HL-60/S4 treated with retinoic acid at 250 ng/mL for 4 days and 3 days (cell line): ENCODE data around the gene CNKSR1.

ENCODE experiments used
- in situ Hi-C: fragments of 300-500 bp; cut with MboI; formaldehyde crosslinking; loops from 2 replicates; pipeline ENCODE4 v1.7.0; 2022; ENCODE audit warnings: low sequenced_read_pairs

The CNKSR1 gene

DNA sequence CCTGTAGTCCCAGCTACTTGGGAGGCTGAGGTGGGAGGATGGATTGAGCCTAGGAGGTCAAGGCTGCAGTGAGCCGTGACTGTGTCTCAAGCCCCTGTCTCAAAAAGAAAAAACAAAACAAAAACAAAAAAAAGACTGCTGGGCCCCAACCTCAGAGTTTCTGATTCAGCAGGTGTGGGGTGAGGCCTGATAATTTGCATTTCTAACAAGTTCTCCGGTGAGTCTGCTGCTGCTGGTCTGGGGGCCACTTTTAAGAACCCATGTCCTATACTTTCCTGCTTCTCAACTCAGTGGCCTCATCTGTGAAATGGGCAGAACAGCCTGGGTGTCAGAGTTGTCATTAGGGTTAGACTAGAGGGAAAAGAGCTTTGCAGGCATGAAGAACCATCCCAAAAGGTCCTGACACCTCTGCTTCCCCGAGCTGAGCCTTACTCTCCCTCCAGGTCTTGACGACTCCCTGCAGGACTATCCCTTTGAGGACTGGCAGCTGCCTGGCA lies 2.8 kb downstream of the CNKSR1 start:
- in situ Hi-C loops: no loop called here

DNA sequence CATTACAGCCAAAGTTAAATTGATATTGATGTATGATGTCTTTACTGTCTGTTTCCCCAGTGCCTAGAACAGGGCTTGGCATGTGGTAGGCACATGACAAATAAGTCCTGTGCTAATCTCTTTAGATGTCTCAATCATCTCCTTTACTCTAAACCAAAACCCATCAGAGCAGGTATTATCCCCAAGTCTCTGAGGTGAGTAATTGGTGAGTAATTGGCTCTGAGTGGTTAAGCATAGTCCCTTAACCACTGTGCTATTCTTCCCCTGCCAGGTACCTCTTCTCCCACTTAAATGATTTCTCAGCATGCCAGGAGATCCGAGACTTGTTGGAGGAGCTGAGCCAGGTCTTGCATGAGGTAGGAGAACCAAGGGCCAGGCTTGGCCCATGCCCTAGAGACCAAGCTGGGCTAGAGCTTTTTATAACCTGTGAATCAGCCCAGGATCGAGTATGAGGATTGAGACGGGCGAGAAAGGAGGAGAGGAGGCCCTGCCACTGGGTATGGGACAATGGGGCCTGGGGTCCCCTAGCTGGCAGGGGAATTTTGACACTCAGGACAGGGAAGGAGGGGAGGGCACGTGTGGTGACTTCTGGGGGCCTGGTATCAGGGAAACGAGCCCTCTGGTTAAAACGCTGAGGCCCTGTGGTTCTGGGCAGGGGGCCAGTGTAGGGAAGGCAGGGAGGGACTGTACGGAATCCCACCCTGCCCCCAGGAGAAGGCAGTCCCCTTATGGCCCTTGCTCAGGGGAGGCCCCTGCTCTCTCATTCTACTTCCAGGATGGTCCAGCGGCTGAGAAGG lies 4.5 kb downstream of the CNKSR1 start:
- in situ Hi-C loops: no loop called here

- in situ Hi-C loops: no loop called here
Measured at GRCh38 chr1:26182383-26182696, 5.0 kb downstream of the CNKSR1 start.

DNA sequence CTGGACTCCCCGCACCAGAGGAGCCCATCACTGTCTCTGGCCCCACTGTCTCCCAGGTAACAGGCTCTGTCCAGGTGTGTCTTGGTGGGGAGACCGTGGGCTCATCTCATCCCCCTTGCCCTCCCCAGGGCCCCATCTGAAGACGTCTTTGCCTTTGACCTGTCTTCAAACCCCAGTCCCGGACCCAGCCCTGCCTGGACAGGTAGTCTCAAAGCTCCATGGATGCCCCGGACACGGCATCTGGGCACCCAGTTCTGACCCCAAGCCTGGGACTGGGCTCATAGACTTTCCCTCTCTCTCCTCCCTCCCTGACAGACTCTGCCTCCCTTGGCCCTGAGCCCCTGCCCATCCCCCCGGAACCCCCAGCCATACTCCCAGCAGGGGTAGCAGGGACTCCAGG lies 6.8 kb downstream of the CNKSR1 start:
- in situ Hi-C loops: no loop called here

DNA sequence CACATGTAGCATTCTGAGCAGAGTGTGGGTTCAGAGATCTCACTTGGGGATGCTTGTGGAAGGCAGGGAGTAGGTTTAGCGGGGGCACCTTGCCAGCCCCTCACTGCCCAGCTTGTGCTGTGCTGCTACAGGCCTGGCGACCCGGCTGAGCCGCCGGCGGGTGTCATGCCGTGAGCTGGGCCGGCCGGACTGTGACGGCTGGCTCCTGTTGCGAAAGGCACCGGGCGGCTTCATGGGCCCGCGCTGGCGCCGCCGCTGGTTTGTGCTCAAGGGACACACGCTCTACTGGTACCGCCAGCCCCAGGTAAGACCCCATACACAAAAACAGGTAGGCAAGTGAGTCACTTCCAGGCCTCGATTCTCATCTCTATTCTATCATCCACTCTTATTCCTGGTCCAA lies 7.6 kb downstream of the CNKSR1 start:
- in situ Hi-C loops: no loop called here

GRCh38 chr1:26187882-26188281 lies 10.6 kb downstream of the CNKSR1 start:
- in situ Hi-C loops: no loop called here

- in situ Hi-C loops: no loop called here
Measured at GRCh38 chr1:26188477-26188876, 11.2 kb downstream of the CNKSR1 start.

DNA sequence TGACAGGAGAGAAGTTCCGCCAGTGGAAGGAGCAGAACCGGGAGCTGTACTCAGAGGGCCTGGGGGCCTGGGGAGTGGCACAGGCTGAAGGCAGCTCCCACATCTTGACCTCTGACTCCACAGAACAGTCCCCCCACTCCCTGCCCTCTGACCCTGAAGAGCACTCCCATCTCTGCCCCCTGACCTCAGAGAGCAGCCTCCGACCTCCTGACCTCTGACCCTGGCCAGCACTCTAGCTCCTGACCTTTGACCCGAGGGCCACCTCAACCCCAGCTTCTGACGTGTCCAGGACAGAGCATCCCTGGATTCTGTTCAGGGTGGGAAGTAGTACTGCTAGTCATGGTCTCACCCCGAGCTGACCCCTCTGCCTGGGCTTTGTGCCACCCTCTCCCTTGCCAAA lies 12.0 kb downstream of the CNKSR1 start:
- in situ Hi-C loops: no loop called here

GRCh38 chr1:26189751-26190275 lies 12.5 kb downstream of the CNKSR1 start:
- in situ Hi-C loops: no loop called here

- in situ Hi-C loops: no loop called here
Measured at GRCh38 chr1:26190373-26190987, 13.2 kb downstream of the CNKSR1 start, which contains the start of gene CATSPER4. TSS of gene CATSPER4 (plus strand) at chr1:26190602. CDS start at chr1:26190628, 26 bp downstream.

GRCh38 chr1:26191739-26192138 lies 14.4 kb downstream of the CNKSR1 start:
- in situ Hi-C loops: no loop called here

DNA sequence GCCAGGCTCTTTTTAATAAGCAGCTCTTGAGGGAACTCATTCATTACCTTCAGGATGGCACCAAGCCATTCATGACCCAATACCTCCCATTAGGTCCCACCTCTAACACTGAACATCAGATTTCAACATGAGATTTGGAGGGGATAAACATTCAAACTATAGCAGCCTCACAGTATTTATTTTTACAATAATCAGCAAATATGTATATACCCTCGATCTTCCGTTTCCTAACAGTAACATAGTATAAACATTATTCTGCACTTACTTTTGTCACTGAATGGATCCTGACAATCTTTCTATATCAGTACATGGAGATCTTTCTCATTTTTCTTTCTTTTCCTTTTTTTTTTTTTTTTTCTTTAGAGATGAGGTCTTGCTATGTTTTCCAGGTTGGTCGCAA lies 18.5 kb downstream of the CNKSR1 start:
- in situ Hi-C loops: no loop called here

DNA sequence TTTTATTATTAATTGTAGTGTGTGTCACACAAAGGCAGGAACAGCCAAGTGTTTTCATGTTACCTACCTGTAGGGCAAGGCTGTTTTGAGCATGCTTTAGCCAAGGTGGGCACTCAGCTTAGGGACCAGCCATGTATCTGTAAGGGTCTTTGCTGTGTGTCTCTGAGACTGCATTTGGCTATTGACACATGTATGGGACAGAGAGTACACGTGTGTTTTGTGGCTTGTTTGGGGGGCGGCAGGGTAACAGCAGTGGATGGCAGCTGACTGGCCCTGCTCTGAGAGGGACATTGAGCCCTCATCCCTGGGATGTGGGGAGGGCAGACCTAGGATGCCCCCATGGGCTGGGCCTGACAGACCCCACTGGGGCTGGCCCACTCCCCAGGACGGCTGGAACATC lies 20.0 kb downstream of the CNKSR1 start:
- in situ Hi-C loops: no loop called here

DNA sequence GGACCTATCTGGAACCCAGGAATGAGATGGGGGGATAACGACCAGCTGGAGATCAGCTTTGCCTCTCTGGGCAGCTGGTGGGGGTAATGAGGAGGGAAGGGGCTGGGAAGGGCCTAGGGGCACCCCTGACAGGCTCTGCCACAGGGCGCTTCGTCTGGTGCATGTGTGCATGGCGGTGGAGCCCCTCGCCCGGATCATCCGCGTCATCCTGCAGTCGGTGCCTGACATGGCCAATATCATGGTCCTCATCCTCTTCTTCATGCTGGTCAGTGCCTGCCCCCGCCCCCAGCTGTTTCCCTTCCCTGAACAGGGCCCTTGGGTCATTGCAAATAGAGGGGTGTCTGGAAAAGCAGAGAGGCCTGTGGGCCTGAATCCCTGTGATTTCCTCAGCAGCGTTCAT lies 20.5 kb downstream of the CNKSR1 start:
- in situ Hi-C loops: no loop called here

DNA sequence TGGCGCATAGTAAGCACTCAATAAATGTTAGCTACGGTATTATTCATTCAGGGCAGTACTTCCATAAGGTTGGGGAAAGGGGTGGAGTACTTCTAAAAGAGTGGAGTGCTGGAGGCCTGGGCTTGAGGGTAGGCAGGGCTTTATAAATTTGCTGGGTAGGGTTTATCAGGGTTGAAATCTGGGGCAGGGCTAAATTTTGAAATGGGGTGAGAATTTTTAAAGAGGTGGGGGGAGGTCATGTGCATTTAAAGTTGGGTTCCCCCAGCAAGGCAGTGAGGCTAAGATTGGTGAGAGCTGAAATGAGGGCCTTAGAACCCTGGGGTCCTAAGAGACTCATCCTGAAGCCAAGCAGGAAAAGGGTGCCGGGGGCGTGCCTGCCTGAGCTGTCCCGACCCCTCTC lies 23.1 kb downstream of the CNKSR1 start:
- in situ Hi-C loops: no loop called here

DNA sequence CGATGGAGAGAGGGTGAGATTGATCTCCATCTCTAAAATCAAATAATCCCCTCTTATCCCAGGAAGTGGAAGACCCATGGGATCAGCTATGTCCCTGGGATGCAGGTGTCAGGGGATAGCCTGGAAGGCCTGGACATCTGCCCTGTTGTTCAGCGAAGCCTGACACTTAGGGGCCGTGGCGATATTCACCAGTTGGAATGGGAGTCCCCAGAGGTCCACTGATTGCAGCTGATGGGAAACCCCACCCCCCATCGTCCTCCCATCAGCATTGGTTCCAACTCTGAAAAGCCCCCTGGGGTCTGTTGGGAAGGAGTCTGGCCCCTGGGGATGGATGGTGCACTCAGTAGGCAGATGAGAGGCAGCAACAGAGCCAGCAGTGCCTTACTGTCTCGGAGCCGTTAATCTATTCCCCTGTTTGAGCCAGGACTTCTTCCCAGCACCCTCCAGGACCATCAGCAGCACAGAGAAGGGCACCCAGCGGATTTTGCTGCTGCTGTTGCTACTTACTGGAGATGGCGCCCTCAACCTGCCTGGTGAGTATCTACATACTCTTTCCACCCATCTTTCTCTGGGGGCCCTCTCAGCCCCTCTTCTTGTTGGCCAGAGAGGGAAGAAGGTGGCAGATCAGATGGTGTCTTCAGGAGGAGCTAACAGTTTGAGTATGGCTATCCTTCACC lies 26.5 kb downstream of the CNKSR1 start:
- in situ Hi-C loops: no loop called here

- in situ Hi-C loops: no loop called here
Measured at GRCh38 chr1:26210147-26210870, 33.0 kb downstream of the CNKSR1 start.

DNA sequence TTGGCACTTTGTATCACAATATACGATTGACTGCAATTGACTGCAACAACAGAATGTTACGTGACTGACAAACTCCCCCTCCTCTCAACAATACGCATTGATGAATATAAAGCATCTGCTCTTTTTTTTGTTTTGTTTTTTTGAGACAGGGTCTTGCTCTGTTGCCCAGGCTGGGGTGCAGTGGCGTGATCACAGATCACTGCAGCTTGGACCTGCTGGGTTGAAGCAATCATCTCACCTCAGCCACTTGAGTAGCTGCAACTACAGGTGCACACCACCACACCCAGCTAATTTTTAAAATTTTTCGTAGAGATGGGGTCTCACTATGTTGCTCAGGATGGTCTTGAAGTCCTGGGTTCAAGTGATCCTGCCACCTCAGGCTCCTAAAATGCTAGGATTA lies 35.4 kb downstream of the CNKSR1 start:
- in situ Hi-C loops: no loop called here

GRCh38 chr1:26213335-26213905 lies 36.1 kb downstream of the CNKSR1 start:
- in situ Hi-C loops: no loop called here

GRCh38 chr1:26215246-26215645 lies 38.0 kb downstream of the CNKSR1 start:
- in situ Hi-C loops: no loop called here
